ENCODE data around the gene ATAD1. TPM values are rescaled to one million over a fixed set of nuclear protein-coding genes. Genes with fewer than 3 reads are reported as not detected.
"Not testable (repeated sequence)": the region's sequence is repeated elsewhere in the genome, so short reads cannot be mapped to it uniquely, and the experiment has no call there.

Gene ATAD1
- total RNA-seq, 3 donors from 2014 or later = 52.2 to 61.1 (median 52.5) TPM

GRCh38 chr10:87801813-87802435 lies 16.1 kb downstream of the ATAD1 start:
- not testable (repeated sequence) for H3K4me3 Mint-ChIP-seq; DNase-seq; H3K27me3 Mint-ChIP-seq (ENCODE audit: low read depth); ATAC-seq
- H3K36me3 Mint-ChIP-seq (ENCODE audit: insufficient read depth) = peaks cover 63% of the 10 kb centered on the region
- H3K4me1 Mint-ChIP-seq (ENCODE audit: low read depth) = peaks cover 44% of the 10 kb centered on the region
- peaks cover 12% of the 10 kb centered on the region for H3K9me3 Mint-ChIP-seq

GRCh38 chr10:87799860-87800259 lies 18.2 kb downstream of the ATAD1 start:
- no peak for ATAC-seq
- Mint-ChIP-seq H3K27me3 (ENCODE audit: low read depth) (no peaks in the 10 kb centered on the region), H3K4me1 (ENCODE audit: low read depth) (peaks cover 37% of the 10 kb centered on the region), H3K4me3 (no peak overlapping the region), H3K36me3 (ENCODE audit: insufficient read depth) (peaks cover 44% of the 10 kb centered on the region), H3K9me3 (peaks cover 12% of the 10 kb centered on the region)
- DNase-seq = no peak

- Mint-ChIP-seq H3K27me3 (ENCODE audit: low read depth) (no peaks in the 10 kb centered on the region), H3K4me1 (ENCODE audit: low read depth) (peaks cover 47% of the 10 kb centered on the region), H3K4me3 (no peak overlapping the region), H3K36me3 (ENCODE audit: insufficient read depth) (peaks cover 33% of the 10 kb centered on the region), H3K9me3 (peaks cover 3% of the 10 kb centered on the region)
- no peak for DNase-seq
- ATAC-seq = no peak
These were observed 19.9 kb downstream of the ATAD1 start for GRCh38 chr10:87798082-87798481.

- no peaks in the 10 kb centered on the region for H3K27me3 Mint-ChIP-seq (ENCODE audit: low read depth)
- H3K4me3 Mint-ChIP-seq = no peak overlapping the region
- H3K9me3 Mint-ChIP-seq = no peaks in the 10 kb centered on the region
- DNase-seq (no peak), ATAC-seq (no peak)
- peaks cover 48% of the 10 kb centered on the region for H3K4me1 Mint-ChIP-seq (ENCODE audit: low read depth)
- H3K36me3 Mint-ChIP-seq (ENCODE audit: insufficient read depth) = peaks cover 23% of the 10 kb centered on the region
These were observed 23.7 kb downstream of the ATAD1 start for GRCh38 chr10:87794285-87794684.

GRCh38 chr10:87790185-87790584 lies 27.8 kb downstream of the ATAD1 start:
- Mint-ChIP-seq H3K4me1 (ENCODE audit: low read depth) (peaks cover 23% of the 10 kb centered on the region), H3K9me3 (no peaks in the 10 kb centered on the region), H3K36me3 (ENCODE audit: insufficient read depth) (peaks cover 29% of the 10 kb centered on the region), H3K4me3 (no peak overlapping the region), H3K27me3 (ENCODE audit: low read depth) (no peaks in the 10 kb centered on the region)
- no peak for ATAC-seq
- no peak for DNase-seq

- no peaks in the 10 kb centered on the region for H3K9me3 Mint-ChIP-seq
- peaks cover 6% of the 10 kb centered on the region for H3K4me1 Mint-ChIP-seq (ENCODE audit: low read depth)
- ATAC-seq (no peak), DNase-seq (no peak)
- H3K4me3 Mint-ChIP-seq = no peak overlapping the region
- H3K27me3 Mint-ChIP-seq (ENCODE audit: low read depth) = no peaks in the 10 kb centered on the region
- peaks cover 45% of the 10 kb centered on the region for H3K36me3 Mint-ChIP-seq (ENCODE audit: insufficient read depth)
These were observed 31.6 kb downstream of the ATAD1 start for GRCh38 chr10:87786421-87786820.

GRCh38 chr10:87782721-87783120 lies 35.3 kb downstream of the ATAD1 start:
- Mint-ChIP-seq H3K36me3 (ENCODE audit: insufficient read depth) (peaks cover 47% of the 10 kb centered on the region), H3K4me3 (no peak overlapping the region), H3K9me3 (no peaks in the 10 kb centered on the region), H3K4me1 (ENCODE audit: low read depth) (peaks cover 6% of the 10 kb centered on the region), H3K27me3 (ENCODE audit: low read depth) (no peaks in the 10 kb centered on the region)
- ATAC-seq (no peak), DNase-seq (no peak)

GRCh38 chr10:87781545-87781944 lies 36.5 kb downstream of the ATAD1 start:
- DNase-seq (no peak), ATAC-seq (no peak)
- Mint-ChIP-seq H3K27me3 (ENCODE audit: low read depth) (no peaks in the 10 kb centered on the region), H3K36me3 (ENCODE audit: insufficient read depth) (peaks cover 52% of the 10 kb centered on the region), H3K4me3 (no peak overlapping the region), H3K9me3 (no peaks in the 10 kb centered on the region), H3K4me1 (ENCODE audit: low read depth) (peaks cover 6% of the 10 kb centered on the region)

GRCh38 chr10:87776328-87776727 lies 41.7 kb downstream of the ATAD1 start:
- Mint-ChIP-seq H3K9me3 (no peaks in the 10 kb centered on the region), H3K36me3 (ENCODE audit: insufficient read depth) (peaks cover 37% of the 10 kb centered on the region), H3K4me3 (no peak overlapping the region), H3K27me3 (ENCODE audit: low read depth) (no peaks in the 10 kb centered on the region), H3K4me1 (ENCODE audit: low read depth) (no peaks in the 10 kb centered on the region)
- ATAC-seq (no peak), DNase-seq (no peak)

- Mint-ChIP-seq H3K27me3 (ENCODE audit: low read depth) (no peaks in the 10 kb centered on the region), H3K9me3 (no peaks in the 10 kb centered on the region), H3K4me1 (ENCODE audit: low read depth) (no peaks in the 10 kb centered on the region), H3K4me3 (no peak overlapping the region), H3K36me3 (ENCODE audit: insufficient read depth) (peaks cover 32% of the 10 kb centered on the region)
- ATAC-seq (no peak), DNase-seq (no peak)
These were observed 42.3 kb downstream of the ATAD1 start for GRCh38 chr10:87775766-87776165.

- H3K9me3 Mint-ChIP-seq = no peaks in the 10 kb centered on the region
- no peak overlapping the region for H3K4me3 Mint-ChIP-seq
- DNase-seq (no peak), ATAC-seq (no peak)
- H3K4me1 Mint-ChIP-seq (ENCODE audit: low read depth) = no peaks in the 10 kb centered on the region
- H3K27me3 Mint-ChIP-seq (ENCODE audit: low read depth) = no peaks in the 10 kb centered on the region
- peaks cover 35% of the 10 kb centered on the region for H3K36me3 Mint-ChIP-seq (ENCODE audit: insufficient read depth)
These were observed 46.0 kb downstream of the ATAD1 start for GRCh38 chr10:87771871-87772500.

GRCh38 chr10:87767253-87767652 lies 50.8 kb downstream of the ATAD1 start:
- H3K4me3 Mint-ChIP-seq = no peak overlapping the region
- peaks cover 3% of the 10 kb centered on the region for H3K4me1 Mint-ChIP-seq (ENCODE audit: low read depth)
- H3K9me3 Mint-ChIP-seq = no peaks in the 10 kb centered on the region
- no peaks in the 10 kb centered on the region for H3K27me3 Mint-ChIP-seq (ENCODE audit: low read depth)
- peaks cover 35% of the 10 kb centered on the region for H3K36me3 Mint-ChIP-seq (ENCODE audit: insufficient read depth)
- no peak for DNase-seq
- no peak for ATAC-seq

GRCh38 chr10:87765666-87766376 lies 52.2 kb downstream of the ATAD1 start:
- H3K36me3 Mint-ChIP-seq (ENCODE audit: insufficient read depth) = peaks cover 33% of the 10 kb centered on the region
- H3K9me3 Mint-ChIP-seq = no peaks in the 10 kb centered on the region
- no peak for DNase-seq
- no peak for ATAC-seq
- H3K4me1 Mint-ChIP-seq (ENCODE audit: low read depth) = peaks cover 9% of the 10 kb centered on the region
- no peaks in the 10 kb centered on the region for H3K27me3 Mint-ChIP-seq (ENCODE audit: low read depth)
- no peak overlapping the region for H3K4me3 Mint-ChIP-seq

GRCh38 chr10:87764072-87764934 lies 53.7 kb downstream of the ATAD1 start:
- Mint-ChIP-seq H3K4me1 (ENCODE audit: low read depth) (peaks cover 13% of the 10 kb centered on the region), H3K4me3 (no peak overlapping the region), H3K9me3 (no peaks in the 10 kb centered on the region), H3K36me3 (ENCODE audit: insufficient read depth) (peaks cover 36% of the 10 kb centered on the region), H3K27me3 (ENCODE audit: low read depth) (no peaks in the 10 kb centered on the region)
- ATAC-seq = no peak
- DNase-seq = no peak

Data from activated T-cell treated with anti-CD3 and anti-CD28 coated beads, Interleukin-2, amount 50 U/mL, for 4 hours (primary cell).